Effector CD8-positive, alpha-beta T cell (primary cell): ENCODE data around the gene FAM168A.
"Not testable (repeated sequence)": the region's sequence is repeated elsewhere in the genome, so short reads cannot be mapped to it uniquely, and the experiment has no call there.

Experiments
- DNase-seq: peaks from one replicate; lab custom pipeline; 2025; lab: John Stamatoyannopoulos, UW

Gene FAM168A

DNA sequence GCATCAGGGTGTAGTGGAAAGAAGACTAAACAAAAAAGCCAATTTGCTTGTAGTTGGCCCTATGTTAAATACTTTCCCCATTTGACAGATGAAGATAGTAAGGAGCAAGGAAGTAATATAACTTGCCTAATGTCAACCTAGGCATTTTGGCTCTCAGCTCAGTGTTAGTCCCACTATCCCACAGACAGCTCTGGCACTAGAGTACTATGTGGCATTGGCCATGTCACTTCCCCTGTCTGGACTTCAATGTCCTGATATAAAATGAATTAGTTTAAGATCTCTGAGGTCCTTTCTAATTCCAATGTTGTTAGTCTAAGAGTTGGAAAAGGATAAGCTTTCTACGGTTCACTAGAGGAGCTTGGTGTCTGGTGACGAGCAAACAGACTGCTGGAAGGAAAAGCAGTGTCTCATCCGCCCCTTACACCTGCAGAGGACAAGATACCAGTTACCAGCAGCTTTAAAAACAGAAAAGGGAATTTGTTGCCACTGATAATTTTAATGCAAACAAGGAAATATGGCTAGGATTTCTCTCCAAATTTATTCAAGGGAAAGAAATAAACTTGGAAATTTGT lies 129.2 kb downstream of the FAM168A start:
- no peak for DNase-seq

DNA sequence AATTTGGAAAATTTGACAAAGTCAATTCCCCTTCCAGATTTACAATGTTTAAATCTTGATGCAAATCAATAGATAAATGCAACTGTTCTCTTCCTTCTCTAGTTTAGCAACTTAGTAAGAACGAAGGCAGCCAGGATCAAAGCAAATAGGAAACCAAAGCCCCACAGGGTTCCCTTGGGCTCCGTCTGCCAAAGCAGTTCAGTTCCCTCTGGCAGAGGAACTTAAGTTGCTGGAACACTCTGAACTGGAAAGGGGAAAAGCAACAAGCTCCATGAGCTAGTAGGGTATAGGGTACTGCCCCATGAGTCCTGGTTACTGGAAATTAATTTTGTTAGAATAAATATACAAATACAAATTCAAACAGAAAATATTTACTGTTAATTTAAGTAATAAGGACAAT lies 130.4 kb downstream of the FAM168A start:
- no peak for DNase-seq

DNA sequence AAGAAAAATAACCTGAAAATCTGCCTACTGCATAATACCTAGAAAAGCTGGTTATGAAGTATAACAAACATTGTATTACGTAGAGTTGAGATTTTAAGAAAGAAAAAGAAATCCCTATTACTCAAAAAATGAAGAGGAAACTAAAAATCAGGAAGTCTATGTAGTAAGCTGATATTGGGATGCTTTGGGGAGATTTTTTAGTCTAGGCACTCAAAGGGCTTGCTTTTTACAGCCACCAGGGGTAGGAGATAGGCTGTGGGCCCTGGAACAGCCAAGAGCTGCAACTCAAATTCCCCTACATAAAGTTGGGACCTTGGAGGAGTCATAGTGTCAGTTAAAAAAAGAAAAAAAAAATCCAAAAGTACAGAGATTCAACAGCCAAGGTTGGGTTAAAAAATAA lies 131.3 kb downstream of the FAM168A start:
- DNase-seq = no peak

DNA sequence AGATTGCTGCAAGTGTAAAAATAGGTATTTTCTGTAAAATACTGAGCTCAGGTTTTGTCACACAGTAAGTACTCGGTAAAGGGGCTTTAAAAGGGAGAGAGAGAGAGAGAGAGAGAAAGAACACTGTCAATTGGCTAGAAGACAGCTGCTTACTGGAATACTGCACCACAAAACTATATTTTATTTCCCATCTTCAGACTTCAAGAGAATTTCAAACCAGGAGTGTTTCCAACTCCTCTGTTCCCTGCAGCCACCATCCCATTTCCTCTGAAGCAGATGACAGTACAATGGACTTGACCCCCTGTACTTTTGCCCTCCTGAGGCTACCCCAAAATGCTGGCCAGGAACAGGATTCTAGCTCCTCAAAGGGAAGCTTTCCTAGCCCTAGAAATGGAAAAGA lies 132.0 kb downstream of the FAM168A start:
- no peak for DNase-seq

DNA sequence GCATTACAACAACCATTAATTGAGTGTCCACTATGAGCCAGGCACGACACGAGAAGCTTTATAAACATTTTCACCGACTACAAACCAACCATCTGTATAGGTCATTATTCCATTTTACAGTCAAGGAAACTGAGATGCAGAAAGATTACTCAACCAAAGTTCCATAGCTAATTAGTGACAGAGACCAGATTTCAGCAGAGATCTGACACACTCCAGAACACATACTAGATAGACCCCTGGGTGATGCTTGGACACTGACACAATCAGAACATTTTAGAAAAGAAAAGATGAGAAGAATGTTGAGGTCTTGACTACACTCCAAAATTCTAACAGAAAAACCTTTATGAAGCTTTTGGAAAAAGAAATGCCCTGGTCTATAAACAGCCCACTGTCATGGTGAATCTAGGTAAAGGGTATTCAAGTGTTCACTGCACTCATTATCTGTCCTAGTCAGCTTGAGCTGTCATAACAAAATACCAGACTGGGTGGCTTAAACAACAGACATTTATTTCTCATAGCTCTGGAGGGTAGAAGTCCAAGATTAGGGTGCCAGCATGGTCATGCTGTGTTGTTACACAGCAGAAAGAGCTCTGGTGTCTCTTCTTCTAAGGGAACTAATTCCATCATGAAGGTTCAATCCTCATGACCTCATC lies 132.8 kb downstream of the FAM168A start:
- DNase-seq = no peak

DNA sequence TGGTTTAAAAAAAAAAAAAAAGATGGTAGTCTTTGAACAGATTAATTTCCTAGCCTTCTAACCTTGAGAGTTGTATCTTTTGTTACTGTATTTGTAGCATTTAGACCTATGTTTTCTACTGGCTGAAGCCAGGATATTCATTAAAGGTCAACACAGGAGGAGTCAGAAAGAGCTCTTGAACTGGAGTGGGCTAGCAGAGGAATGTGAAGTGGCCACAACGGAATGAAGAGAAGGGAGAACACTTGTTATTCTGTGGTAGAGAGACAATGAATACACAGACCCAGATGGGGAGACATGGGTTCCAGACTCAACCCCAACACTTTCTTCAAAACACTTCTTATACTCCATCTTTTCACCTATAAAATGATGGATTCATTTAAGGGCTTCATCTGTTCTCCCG lies 133.6 kb downstream of the FAM168A start:
- DNase-seq = no peak

DNA sequence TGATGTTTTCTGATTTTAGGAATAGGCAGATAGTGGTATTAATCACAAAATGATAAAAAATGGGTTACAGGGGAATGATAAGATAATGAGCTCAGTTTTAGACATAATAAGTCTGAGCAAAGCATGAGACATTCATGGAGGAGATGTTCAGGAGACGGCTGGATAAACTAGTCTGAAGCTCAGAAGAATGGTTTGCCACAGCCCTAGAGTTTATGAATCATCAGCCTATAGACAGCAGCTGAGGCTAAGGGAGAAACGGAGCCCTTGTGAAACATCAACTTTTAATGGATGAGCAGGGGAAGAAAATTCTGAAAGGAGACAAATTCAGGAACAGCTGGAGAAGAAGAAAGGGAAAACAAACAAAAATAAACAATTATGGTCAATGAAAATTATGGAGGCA lies 134.6 kb downstream of the FAM168A start:
- DNase-seq = no peak

DNA sequence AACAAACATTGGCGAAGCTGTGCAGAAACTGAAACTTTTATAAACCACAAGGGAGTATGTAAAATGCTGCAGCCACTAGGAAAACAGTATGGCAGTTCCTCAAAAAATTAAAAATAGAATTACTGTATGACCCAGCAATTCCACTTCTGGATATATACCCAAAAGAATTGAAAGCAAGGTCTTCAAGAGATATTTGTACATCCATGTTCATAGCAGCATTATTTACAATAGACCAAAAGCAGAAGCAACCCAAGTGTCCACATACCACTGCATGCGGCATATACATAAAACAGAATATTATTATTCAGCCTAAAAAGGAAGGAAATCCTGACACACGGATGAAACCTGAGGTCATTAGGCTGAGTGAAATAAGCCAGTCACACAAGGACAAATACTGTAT lies 135.9 kb downstream of the FAM168A start:
- DNase-seq = no peak

DNA sequence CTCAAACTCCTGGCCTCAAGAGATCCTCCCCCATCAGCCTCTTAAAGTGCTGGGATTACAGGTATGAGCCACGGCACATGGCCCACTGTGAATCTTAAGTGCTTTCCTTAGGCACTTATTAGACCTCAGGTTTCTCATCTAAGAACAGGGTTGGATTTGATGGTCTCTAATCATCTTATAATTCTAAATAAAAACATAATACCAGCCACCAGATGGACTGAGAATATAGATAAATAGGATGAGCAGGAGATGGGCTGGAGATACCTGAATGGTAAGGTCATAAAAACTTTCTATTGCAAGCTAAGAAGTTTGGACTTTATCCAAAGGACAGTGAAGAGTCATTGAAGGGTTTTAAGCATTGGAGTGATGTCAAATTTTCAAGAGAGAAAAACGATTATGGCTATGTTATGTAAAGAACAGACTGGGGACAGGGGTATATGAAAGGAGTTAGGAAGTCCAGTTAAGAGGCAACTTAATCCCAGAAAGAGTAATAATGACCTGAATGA lies 136.5 kb downstream of the FAM168A start:
- DNase-seq = no peak

DNA sequence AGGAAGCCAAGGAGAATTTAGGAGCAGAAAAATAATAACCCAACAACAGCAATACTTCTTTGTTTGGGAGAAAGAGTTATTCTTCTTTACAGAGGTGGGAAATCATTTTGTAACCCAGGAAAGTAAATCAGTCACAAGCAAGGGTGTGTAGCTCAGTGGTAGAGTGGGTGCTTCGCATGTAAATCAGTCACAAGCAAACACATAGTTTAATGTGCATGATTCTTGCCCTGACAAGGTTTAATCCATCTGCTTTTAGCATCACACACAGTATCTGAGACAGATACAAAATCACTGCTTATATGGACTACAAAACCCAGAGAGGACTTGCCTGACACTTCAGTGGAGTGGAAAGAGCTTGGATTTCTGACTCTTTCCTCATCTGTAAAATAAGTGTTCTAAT lies 139.7 kb downstream of the FAM168A start:
- no peak for DNase-seq

DNA sequence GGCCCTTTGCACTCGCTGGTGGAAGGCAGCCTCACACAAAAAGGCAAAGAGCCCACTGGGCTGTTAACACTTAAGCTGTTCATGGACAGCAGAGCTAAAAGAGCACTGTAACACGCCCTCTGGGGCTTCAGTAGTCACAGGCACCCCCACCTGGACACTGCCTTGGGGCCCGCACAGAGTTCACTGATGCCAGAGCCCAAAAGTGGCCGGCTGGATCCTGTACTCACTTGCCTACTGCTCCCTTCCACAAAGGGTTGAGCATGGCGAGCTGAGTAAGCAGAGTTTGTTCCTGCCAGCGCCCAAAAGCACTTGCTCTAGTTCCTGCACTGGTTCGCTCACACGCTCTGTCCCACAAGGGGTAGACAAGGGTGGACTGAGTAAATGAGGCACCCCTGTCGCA lies 142.9 kb downstream of the FAM168A start:
- no peak for DNase-seq

DNA sequence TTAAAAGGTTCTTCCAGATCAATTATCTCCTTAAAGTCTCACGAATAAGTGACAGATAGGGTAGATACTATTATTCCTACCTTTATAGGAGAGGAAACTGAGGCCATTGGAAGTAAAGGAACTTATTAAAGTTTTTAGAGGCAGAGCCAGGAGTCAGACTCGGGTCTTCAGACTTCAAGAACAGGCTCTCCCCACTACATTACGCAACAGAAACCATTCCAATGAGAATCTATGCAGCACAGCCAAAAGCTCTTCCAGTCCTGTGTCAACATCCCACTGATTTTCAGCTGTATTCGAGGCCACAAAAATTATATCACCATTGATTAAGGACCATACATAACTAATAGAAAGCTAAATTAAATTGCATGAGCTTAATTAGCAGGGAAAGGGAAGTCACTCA lies 144.3 kb downstream of the FAM168A start:
- DNase-seq = no peak

DNA sequence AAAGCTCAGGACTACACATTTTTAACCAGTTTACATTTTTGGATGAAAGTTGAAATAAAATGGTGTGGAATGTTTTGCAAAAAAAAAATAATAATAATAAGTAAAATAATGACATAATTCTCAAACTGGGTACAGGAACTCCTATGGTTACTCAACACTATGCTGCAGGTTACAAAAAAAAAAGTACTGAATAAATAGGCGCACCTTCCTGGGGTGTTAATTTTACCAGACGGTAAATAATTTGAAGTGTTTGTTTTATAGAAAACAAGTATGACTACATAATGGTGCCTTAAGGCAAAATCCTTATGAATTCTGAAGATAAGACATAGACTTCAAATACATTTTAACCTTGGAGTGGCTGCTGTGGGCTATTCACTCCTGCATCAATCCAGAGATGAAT lies 145.2 kb downstream of the FAM168A start:
- no peak for DNase-seq

DNA sequence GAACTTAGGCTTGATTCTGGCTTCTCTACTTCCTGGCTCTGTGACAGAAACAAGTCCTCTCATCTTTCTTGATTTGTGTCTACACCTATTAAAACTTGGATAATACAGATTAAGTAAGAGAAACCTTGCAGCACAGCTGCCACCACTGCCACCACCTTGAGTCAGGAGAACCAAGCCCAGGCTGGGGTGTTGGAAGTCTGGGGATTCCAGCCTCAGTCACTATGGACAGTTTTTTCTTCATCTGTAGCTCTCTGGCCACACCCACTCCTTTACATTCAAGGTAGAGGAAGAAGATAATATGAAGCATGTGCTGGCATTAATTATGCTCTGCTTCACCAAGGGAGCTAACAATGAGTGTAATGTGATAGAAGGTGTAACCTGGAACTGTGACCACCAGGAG lies 146.0 kb downstream of the FAM168A start:
- DNase-seq = no peak

DNA sequence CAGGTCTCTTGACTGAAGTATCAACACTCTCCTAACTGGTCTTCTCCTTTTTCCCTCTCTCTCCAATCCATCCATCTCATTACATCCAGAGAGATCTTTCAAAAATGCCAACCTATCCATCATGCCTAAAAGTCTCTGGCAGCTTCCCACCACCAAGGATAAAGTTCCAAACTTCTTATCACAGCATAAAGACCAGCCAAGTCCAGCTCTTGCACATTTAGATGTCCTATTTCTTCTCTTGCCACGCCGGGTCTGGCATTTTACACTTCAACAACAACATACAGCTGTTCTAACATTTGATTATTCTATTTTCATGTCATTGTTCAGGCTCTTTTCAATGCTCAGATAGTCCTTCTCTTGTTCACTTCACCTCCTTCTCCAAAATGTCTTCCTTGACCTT lies 151.1 kb downstream of the FAM168A start:
- no peak for DNase-seq

DNA sequence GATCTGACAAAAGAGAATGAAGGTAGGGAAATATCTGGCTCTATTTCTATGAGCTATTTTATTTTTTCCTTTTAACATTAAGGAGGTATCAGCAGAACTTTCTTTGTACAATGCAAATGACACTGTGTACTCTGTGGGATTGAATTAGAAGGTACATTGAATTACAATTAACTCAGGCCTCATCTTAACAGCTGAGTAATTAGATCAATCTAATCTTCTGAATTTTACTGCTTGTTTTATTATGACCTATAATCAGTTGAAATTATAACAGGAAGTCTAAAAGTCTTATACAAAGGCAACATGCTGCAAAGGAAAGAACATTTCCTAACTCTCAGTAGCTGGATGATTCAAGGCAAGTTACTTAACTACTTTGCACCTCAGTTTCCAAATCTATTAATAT lies 151.9 kb downstream of the FAM168A start:
- no peak for DNase-seq

DNA sequence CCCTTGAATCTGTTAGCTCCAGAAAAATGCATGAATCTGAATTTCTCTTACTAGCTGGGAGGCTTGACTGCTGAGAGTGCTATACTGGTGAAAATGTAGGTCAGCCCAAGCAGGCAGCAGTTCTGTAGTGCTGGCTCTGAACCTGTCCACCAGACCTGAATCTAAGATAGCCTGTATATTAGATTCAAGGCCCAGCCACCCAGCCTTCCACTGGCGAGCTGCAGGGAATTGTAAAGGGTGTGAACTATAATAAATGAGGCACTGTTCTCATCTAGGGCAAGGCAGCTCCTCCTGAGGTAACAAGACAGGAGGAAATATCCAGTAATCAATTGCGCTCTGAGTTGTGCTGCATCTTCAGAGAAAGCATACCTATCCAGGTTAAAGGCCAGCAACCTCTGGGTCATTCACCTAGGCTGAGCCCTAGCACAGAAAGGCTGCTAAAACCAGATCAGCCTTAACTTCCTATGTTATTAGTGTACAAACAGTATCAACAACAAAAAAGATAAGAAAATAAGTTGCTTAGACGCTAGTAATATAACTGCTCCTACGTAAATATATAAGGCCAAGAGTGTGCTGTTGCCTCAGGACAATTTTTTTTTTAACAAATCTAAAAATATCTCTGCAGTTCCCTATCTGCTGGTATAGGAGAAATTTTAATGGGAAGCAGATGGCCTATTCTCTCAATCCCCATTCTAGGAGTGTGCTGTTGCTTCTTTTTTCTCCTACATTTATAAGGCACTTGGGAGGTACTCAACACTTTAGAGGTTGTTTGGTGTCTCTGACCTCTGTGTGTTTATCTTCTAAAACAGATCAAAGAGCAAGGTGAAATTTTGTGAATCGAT lies 158.7 kb downstream of the FAM168A start:
- DNase-seq = no peak

DNA sequence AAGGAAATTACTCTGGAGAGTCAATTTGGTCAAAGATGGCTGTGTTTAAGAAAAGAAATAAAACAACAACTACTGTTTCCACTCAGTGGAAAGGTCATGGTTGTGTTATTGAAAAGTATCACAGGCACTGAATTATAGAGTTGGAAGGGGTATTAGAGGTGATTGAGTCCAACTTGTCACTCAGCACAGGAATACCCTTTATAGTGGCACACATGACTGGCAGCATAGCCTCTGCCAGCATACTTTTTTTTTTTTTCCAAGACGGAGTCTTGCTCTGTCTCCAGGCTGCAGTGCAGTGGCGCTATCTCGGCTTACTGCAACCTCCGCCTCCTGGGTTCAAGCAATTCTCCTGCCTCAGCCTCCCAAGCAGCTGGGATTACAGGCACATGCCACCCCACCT lies 161.1 kb downstream of the FAM168A start:
- DNase-seq = not testable (repeated sequence)

DNA sequence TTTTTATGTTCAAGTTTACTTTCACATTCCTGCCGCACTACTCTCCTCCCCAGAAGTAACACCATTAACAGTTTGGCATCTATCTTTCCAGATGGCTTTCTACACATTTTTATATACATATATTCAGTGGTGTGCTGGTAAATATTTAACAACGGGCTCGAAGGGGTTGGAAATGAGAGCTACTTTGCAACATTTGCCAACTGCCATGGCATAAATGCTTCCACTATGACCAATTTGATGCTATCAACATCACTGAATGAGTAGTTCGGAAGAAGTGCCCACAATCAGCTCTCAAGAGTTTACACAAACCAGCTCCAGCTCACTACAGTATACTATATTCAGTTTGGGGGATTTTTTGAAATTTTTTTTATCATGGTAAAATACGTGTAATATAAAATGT lies 166.5 kb downstream of the FAM168A start:
- DNase-seq = no peak

DNA sequence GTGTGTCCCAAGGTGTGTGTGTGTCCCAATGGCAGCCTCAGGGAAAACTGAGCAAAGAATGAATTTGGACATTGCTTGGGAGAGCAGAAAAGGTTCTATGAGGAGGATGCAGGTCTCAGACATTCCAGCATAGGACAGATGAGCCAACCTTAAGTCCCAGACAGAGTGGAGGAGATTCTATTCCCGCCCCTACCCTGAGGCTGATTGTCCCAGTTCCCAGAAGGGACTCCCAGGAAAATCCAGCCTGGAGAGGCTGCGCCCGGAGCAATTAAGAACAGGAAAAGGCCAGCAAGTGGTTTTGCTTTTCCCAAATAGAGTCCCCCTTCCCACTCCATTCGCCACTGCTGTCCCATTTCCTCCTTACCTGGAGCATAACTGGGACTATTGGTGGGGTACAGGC lies 167.6 kb downstream of the FAM168A start:
- no peak for DNase-seq

DNA sequence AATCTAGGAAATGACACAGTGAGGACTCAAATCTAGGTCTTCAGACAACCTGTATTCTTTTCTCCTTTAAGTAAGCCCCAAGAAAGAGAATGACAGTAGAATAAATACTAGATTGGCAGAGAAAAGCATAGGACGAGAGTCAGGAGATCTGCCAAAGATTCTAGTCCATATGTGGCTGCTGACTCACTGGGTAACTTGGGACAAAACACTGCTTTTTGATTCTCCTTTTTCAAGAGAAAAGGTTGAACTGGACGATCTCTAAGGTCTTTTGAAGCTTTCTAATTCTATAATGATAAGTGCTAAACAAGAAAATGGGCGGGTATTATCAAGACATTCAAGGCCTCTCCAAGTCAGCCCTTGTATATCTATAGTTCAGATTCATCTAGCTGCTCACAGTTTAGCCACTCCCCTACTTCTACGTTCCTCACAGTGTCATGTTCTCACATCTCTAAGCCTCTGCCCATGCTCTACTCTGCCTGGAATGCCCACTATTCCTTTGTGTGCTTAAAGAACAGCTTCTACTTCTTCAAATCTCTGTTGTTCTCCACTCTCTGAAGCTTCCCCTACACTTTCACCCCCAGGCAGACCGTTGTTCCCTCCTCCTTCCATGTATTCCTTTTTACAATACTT lies 168.7 kb downstream of the FAM168A start:
- DNase-seq = no peak

DNA sequence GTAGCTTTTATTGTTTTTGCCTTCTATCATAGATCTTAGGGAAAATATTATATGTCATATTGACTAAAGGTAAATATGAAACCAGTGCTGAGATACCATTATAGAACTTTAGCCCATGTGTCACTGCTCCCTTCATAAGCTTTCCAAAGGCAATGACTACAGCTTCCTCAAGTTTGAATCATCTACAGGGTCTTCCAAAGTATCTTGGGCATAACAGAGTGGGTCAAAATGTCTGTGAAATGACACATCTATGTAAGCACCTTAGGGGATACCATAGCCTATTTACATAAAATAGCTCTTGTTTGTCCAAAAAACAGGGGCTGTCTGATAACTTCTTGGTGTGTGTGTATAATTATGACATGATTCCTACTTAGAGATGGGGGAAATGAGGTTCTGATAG lies 169.2 kb downstream of the FAM168A start:
- no peak for DNase-seq

DNA sequence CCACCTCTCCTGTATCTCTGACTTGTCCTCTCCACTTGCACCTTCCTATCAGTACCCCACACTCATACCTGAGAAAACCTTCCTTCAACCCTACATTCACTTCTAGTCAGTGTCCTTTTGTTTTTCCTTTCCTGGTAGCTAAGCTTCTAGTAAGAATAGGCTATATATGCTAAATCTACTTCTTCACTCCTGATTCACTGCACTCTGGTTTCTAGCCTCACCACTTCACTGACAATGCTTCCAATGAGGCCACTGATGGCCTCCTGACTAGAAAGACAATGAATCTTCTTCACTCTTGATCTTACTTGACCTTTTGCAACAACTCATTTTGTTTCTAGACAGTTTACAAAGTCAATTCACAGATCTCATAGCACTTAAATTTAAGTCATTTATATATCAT lies 169.7 kb downstream of the FAM168A start:
- DNase-seq = no peak
